Activated naive CD8-positive, alpha-beta T cell treated with anti-CD3 and anti-CD28 coated beads for 36 hours (primary cell): ENCODE measurements around the gene ZNF730. TPM values are rescaled to one million over a fixed set of nuclear protein-coding genes. Genes with fewer than 3 reads are reported as not detected.
"Not testable (repeated sequence)": the region's sequence is repeated elsewhere in the genome, so short reads cannot be mapped to it uniquely, and the experiment has no call there.

Experiments
- DNase-seq: peaks from one replicate; pipeline ENCODE4 v3.0.0; 2021
- H3K27ac Mint-ChIP-seq: one replicate; pipeline ENCODE4 v1.8.0; 2022; ENCODE audit warnings: mild to moderate bottlenecking, moderate library complexity, mixed read lengths
- H3K27me3 Mint-ChIP-seq: one replicate; pipeline ENCODE4 v1.8.0; 2022; ENCODE audit warnings: mild to moderate bottlenecking, mixed read lengths
- H3K36me3 Mint-ChIP-seq: one replicate; pipeline ENCODE4 v1.8.0; 2021; ENCODE audit warnings: mild to moderate bottlenecking, mixed read lengths
- H3K4me1 Mint-ChIP-seq: one replicate; pipeline ENCODE4 v1.8.0; 2021; ENCODE audit warnings: mixed read lengths
- H3K4me3 Mint-ChIP-seq: one replicate; pipeline ENCODE4 v1.8.0; 2022; ENCODE audit warnings: mild to moderate bottlenecking, moderate library complexity, mixed read lengths
- H3K9me3 Mint-ChIP-seq: one replicate; pipeline ENCODE4 v1.8.0; 2022; ENCODE audit warnings: mixed read lengths
- total RNA-seq, 2 experiments: library from RNA; stranded (reverse); gene quantifications; one replicate each; pipeline ENCODE4 v1.2.3, GENCODE V29; 2021

Gene ZNF730
- total RNA-seq = 1 to 10 TPM; 1.4 to 1.5 TPM

- peak; percentile 48 for DNase-seq
- H3K4me1 Mint-ChIP-seq = peaks cover 9% of the 10 kb centered on the region
- H3K27ac Mint-ChIP-seq = peak within 1 kb of the TSS; percentile 38
- peaks cover 8% of the 10 kb centered on the region for H3K36me3 Mint-ChIP-seq
- peaks cover 9% of the 10 kb centered on the region for H3K9me3 Mint-ChIP-seq
- H3K4me3 Mint-ChIP-seq = peak within 1 kb of the TSS; percentile 86
- H3K27me3 Mint-ChIP-seq = peaks cover 40% of the 10 kb centered on the region
These were observed at the start of gene ZNF730 for GRCh38 chr19:23116802-23117571. ZNF730 (plus strand) TSS chr19:23117025; CDS start chr19:23117174, 149 bp downstream.

- Mint-ChIP-seq H3K4me3 (no peak overlapping the region), H3K36me3 (peaks cover 14% of the 10 kb centered on the region), H3K27ac (no peak overlapping the region), H3K9me3 (peaks cover 23% of the 10 kb centered on the region), H3K27me3 (peaks cover 62% of the 10 kb centered on the region), H3K4me1 (no peaks in the 10 kb centered on the region)
- DNase-seq = peak; percentile 14
These were observed 46.3 kb upstream of the ZNF730 start for GRCh38 chr19:23070353-23071146.

- Mint-ChIP-seq H3K36me3 (peaks cover 14% of the 10 kb centered on the region), H3K27ac (no peak overlapping the region), H3K4me3 (no peak overlapping the region), H3K4me1 (peaks cover 2% of the 10 kb centered on the region), H3K9me3 (peaks cover 23% of the 10 kb centered on the region), H3K27me3 (peaks cover 67% of the 10 kb centered on the region)
- DNase-seq = peak; percentile 8
These were observed 45.7 kb upstream of the ZNF730 start for GRCh38 chr19:23071147-23071511.

- Mint-ChIP-seq H3K27me3 (peaks cover 56% of the 10 kb centered on the region), H3K27ac (no peak overlapping the region), H3K9me3 (peaks cover 25% of the 10 kb centered on the region), H3K36me3 (peaks cover 11% of the 10 kb centered on the region), H3K4me3 (peak overlapping the region; percentile 58), H3K4me1 (peaks cover 2% of the 10 kb centered on the region)
- peak; percentile 19 for DNase-seq
These were observed 41.6 kb upstream of the ZNF730 start for GRCh38 chr19:23075031-23075733.

GRCh38 chr19:23077776-23078175 is 39.0 kb upstream of the ZNF730 start:
- H3K36me3 Mint-ChIP-seq = not testable (repeated sequence)

GRCh38 chr19:23093832-23094231 is 23.0 kb upstream of the ZNF730 start:
- Mint-ChIP-seq H3K36me3 (peaks cover 3% of the 10 kb centered on the region), H3K27me3 (no peaks in the 10 kb centered on the region), H3K9me3 (peaks cover 43% of the 10 kb centered on the region), H3K27ac (no peak overlapping the region), H3K4me3 (no peak overlapping the region), H3K4me1 (no peaks in the 10 kb centered on the region)
- no peak for DNase-seq

More at GRCh38 chr19:23077776-23078175, 39.0 kb upstream of the ZNF730 start:
- H3K4me3 Mint-ChIP-seq, H3K27ac Mint-ChIP-seq, H3K4me1 Mint-ChIP-seq, DNase-seq: not testable (repeated sequence)
- Mint-ChIP-seq H3K9me3 (peaks cover 18% of the 10 kb centered on the region), H3K27me3 (peaks cover 38% of the 10 kb centered on the region)

- H3K27ac Mint-ChIP-seq = no peak overlapping the region
- H3K36me3 Mint-ChIP-seq = no peaks in the 10 kb centered on the region
- no peak for DNase-seq
- no peaks in the 10 kb centered on the region for H3K4me1 Mint-ChIP-seq
- peaks cover 38% of the 10 kb centered on the region for H3K9me3 Mint-ChIP-seq
- H3K4me3 Mint-ChIP-seq = no peak overlapping the region
- no peaks in the 10 kb centered on the region for H3K27me3 Mint-ChIP-seq
These were observed 21.4 kb upstream of the ZNF730 start for GRCh38 chr19:23095418-23095817.

GRCh38 chr19:23098286-23098685 is 18.5 kb upstream of the ZNF730 start:
- Mint-ChIP-seq H3K4me1 (no peaks in the 10 kb centered on the region), H3K36me3 (no peaks in the 10 kb centered on the region), H3K4me3 (no peak overlapping the region), H3K27ac (no peak overlapping the region), H3K9me3 (peaks cover 22% of the 10 kb centered on the region), H3K27me3 (no peaks in the 10 kb centered on the region)
- no peak for DNase-seq

- Mint-ChIP-seq H3K27me3 (no peaks in the 10 kb centered on the region), H3K9me3 (peaks cover 20% of the 10 kb centered on the region), H3K36me3 (no peaks in the 10 kb centered on the region), H3K27ac (no peak overlapping the region), H3K4me1 (no peaks in the 10 kb centered on the region), H3K4me3 (no peak overlapping the region)
- no peak for DNase-seq
These were observed 17.8 kb upstream of the ZNF730 start for GRCh38 chr19:23098988-23099387.

GRCh38 chr19:23099966-23100365 is 16.9 kb upstream of the ZNF730 start:
- Mint-ChIP-seq H3K36me3 (no peaks in the 10 kb centered on the region), H3K9me3 (peaks cover 16% of the 10 kb centered on the region), H3K4me3 (no peak overlapping the region), H3K27ac (no peak overlapping the region), H3K4me1 (no peaks in the 10 kb centered on the region), H3K27me3 (no peaks in the 10 kb centered on the region)
- DNase-seq = no peak

GRCh38 chr19:23101241-23101640 is 15.6 kb upstream of the ZNF730 start:
- no peak for DNase-seq
- Mint-ChIP-seq H3K9me3 (peaks cover 8% of the 10 kb centered on the region), H3K4me1 (no peaks in the 10 kb centered on the region), H3K4me3 (no peak overlapping the region), H3K36me3 (no peaks in the 10 kb centered on the region), H3K27me3 (no peaks in the 10 kb centered on the region), H3K27ac (no peak overlapping the region)

- Mint-ChIP-seq H3K4me1 (peaks cover 9% of the 10 kb centered on the region), H3K27me3 (peaks cover 40% of the 10 kb centered on the region), H3K36me3 (peaks cover 8% of the 10 kb centered on the region), H3K9me3 (peaks cover 9% of the 10 kb centered on the region), H3K4me3 (no peak overlapping the region), H3K27ac (no peak overlapping the region)
- DNase-seq = no peak
These were observed 1.6 kb downstream of the ZNF730 start for GRCh38 chr19:23118400-23118799.

- H3K4me1 Mint-ChIP-seq, H3K4me3 Mint-ChIP-seq, H3K27me3 Mint-ChIP-seq, H3K27ac Mint-ChIP-seq, H3K36me3 Mint-ChIP-seq, DNase-seq: not testable (repeated sequence)
- peaks cover 12% of the 10 kb centered on the region for H3K9me3 Mint-ChIP-seq
These were observed 17.4 kb downstream of the ZNF730 start for GRCh38 chr19:23134211-23134610.

GRCh38 chr19:23145617-23146415 is 29.0 kb downstream of the ZNF730 start:
- Mint-ChIP-seq H3K27me3 (no peaks in the 10 kb centered on the region), H3K4me1 (no peaks in the 10 kb centered on the region), H3K36me3 (peaks cover 8% of the 10 kb centered on the region), H3K27ac (no peak overlapping the region), H3K4me3 (no peak overlapping the region), H3K9me3 (peaks cover 40% of the 10 kb centered on the region)
- no peak for DNase-seq
